GM19328 (cell line): ENCODE results near the gene ALDH1A2.
"Not testable (repeated sequence)": the region's sequence is repeated elsewhere in the genome, so short reads cannot be mapped to it uniquely, and the experiment has no call there.

Experiments
- ATAC-seq: cut with Tn5 transposase; IDR thresholded peaks from one replicate; pipeline ENCODE4 v1.9.1; 2021; ENCODE audit warnings: mild to moderate bottlenecking, moderate library complexity; ENCODE audit not compliant: unreplicated experiment

Gene ALDH1A2

GRCh38 chr15:58002338-58003126 is 63.0 kb downstream of the ALDH1A2 start:
- no peak for ATAC-seq

GRCh38 chr15:57999699-58000098 is 65.8 kb downstream of the ALDH1A2 start:
- ATAC-seq = not testable (repeated sequence)

GRCh38 chr15:57996561-57996960 is 69.0 kb downstream of the ALDH1A2 start:
- no peak for ATAC-seq

GRCh38 chr15:57994221-57995049 is 71.1 kb downstream of the ALDH1A2 start:
- no peak for ATAC-seq

GRCh38 chr15:57993409-57994145 is 71.9 kb downstream of the ALDH1A2 start:
- ATAC-seq = no peak

GRCh38 chr15:57992761-57993355 is 72.7 kb downstream of the ALDH1A2 start:
- ATAC-seq = no peak

GRCh38 chr15:57973534-57973933 is 92.0 kb downstream of the ALDH1A2 start:
- ATAC-seq = no peak

GRCh38 chr15:57972864-57973263 is 92.6 kb downstream of the ALDH1A2 start:
- no peak for ATAC-seq

- ATAC-seq = no peak
Observed at GRCh38 chr15:57969996-57970395, 95.5 kb downstream of the ALDH1A2 start.

GRCh38 chr15:57969355-57969754 is 96.2 kb downstream of the ALDH1A2 start:
- ATAC-seq = no peak

- no peak for ATAC-seq
Observed at GRCh38 chr15:57962887-57963286, 102.6 kb downstream of the ALDH1A2 start.

- ATAC-seq = no peak
Observed at GRCh38 chr15:57961919-57962318, 103.6 kb downstream of the ALDH1A2 start.

- no peak for ATAC-seq
Observed at GRCh38 chr15:57957113-57957512, 108.4 kb downstream of the ALDH1A2 start.

- no peak for ATAC-seq
Observed at GRCh38 chr15:57953874-57954273, 111.6 kb downstream of the ALDH1A2 start.

GRCh38 chr15:57951328-57951932 is 114.1 kb downstream of the ALDH1A2 start:
- no peak for ATAC-seq

- no peak for ATAC-seq
Observed at GRCh38 chr15:57950381-57950946, 115.0 kb downstream of the ALDH1A2 start.

GRCh38 chr15:57949374-57949943 is 116.1 kb downstream of the ALDH1A2 start:
- no peak for ATAC-seq

- ATAC-seq = no peak
Observed at GRCh38 chr15:57948351-57949289, 116.9 kb downstream of the ALDH1A2 start.

GRCh38 chr15:57947781-57948180 is 117.7 kb downstream of the ALDH1A2 start:
- no peak for ATAC-seq
